ENCODE data around the gene LITAFD. TPM values are rescaled to one million over a fixed set of nuclear protein-coding genes. Genes with fewer than 3 reads are reported as not detected.
"Not testable (repeated sequence)": the region's sequence is repeated elsewhere in the genome, so short reads cannot be mapped to it uniquely, and the experiment has no call there.

Gene LITAFD
- total RNA-seq, 1 experiment from 2014 or later = not detected

DNA sequence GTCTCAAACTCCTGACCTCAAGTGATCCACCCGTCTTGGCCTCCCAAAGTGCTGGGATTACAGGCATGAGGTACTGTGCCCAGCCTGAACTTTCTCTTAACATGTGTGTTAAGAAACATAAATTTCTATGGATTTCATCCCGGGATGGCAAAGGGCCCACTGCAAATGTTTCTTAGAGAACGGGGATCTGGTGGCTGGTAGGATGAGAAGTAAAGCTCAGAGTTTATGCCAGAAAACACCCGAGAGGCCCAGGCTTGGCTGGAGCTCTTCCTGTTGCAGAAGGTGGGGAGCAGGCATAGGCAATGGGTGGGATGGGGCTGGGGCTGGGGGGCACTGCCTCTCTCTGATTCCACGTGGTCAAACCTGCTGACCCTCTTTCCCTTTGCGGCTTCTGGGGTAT lies 7.8 kb upstream of the LITAFD start:
- POLR2A ChIA-PET (ENCODE audit: unreplicated experiment) = no interaction called here
- H3K9me2 ChIP-seq (replicated peaks; ENCODE audit: low read length) = no peaks in the 10 kb centered on the region
- H3K4me3 ChIP-seq (ENCODE audit: low read length) = no peak overlapping the region
- H3K79me2 ChIP-seq (ENCODE audit: low read length) = no peaks in the 10 kb centered on the region
- intact Hi-C loops (cut with micrococcal nuclease) = no loop called here
- peaks cover 28% of the 10 kb centered on the region for H3K4me1 ChIP-seq (ENCODE audit: insufficient read depth, low read length)
- no peak overlapping the region for H2AFZ ChIP-seq (ENCODE audit: low read length)
- H3K9me3 ChIP-seq (ENCODE audit: low read length) = no peaks in the 10 kb centered on the region
- ATAC-seq (no peak), DNase-seq (no peak)
- no peaks in the 10 kb centered on the region for H3K27me3 ChIP-seq (ENCODE audit: low read length)
- H3K36me3 ChIP-seq (ENCODE audit: low read depth, low read length) = no peaks in the 10 kb centered on the region
- BruUV-seq (replicated peaks) = no TSS peak
- TF ChIP-seq, protein P1, sequence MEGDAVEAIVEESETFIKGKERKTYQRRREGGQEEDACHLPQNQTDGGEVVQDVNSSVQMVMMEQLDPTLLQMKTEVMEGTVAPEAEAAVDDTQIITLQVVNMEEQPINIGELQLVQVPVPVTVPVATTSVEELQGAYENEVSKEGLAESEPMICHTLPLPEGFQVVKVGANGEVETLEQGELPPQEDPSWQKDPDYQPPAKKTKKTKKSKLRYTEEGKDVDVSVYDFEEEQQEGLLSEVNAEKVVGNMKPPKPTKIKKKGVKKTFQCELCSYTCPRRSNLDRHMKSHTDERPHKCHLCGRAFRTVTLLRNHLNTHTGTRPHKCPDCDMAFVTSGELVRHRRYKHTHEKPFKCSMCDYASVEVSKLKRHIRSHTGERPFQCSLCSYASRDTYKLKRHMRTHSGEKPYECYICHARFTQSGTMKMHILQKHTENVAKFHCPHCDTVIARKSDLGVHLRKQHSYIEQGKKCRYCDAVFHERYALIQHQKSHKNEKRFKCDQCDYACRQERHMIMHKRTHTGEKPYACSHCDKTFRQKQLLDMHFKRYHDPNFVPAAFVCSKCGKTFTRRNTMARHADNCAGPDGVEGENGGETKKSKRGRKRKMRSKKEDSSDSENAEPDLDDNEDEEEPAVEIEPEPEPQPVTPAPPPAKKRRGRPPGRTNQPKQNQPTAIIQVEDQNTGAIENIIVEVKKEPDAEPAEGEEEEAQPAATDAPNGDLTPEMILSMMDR (conservative IDR thresholded peaks at IDR 0.05; ENCODE audit: low read depth, low read length) = no peak
- TF ChIP-seq EZH2phosphoT487 (IDR thresholded peaks at IDR 0.05; ENCODE audit: borderline replicate concordance, low read length) (no peak), EZH2 (IDR thresholded peaks at IDR 0.05; ENCODE audit: low read length, unreplicated experiment) (no peak)
- H3K27ac ChIP-seq (ENCODE audit: low read length) = no peak overlapping the region
- no peaks in the 10 kb centered on the region for H4K20me1 ChIP-seq (ENCODE audit: low read length)
- no peak overlapping the region for H3K4me2 ChIP-seq (ENCODE audit: low read length)
- peaks cover 5% of the 10 kb centered on the region for H3F3A ChIP-seq (ENCODE audit: low read length, unreplicated experiment)
- H3K9ac ChIP-seq (ENCODE audit: low read length) = no peak overlapping the region
- CTCF ChIA-PET = no interaction called here

DNA sequence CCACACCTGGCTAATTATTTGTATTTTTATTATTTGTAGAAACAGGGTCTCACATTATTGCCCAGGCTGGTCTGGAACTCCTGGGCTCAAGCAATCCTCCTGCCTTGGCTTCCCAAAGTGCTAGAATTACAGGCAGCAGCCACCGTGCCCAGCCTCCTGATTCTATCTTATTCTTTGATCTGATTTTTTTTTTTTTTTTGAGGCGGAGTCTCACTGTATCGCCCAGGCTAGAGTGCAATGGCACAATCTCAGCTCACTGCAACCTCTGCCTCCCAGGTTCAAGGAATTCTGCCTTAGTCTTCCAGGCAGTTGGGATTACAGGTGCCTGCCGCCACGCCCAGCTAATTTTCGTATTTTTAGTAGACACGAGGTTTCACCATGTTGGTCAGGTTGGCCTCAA lies 6.8 kb upstream of the LITAFD start:
- DNase-seq; BruUV-seq (replicated peaks); H3K27me3 ChIP-seq (ENCODE audit: low read length); ATAC-seq; H3F3A ChIP-seq (ENCODE audit: low read length, unreplicated experiment); H3K9ac ChIP-seq (ENCODE audit: low read length); H3K9me3 ChIP-seq (ENCODE audit: low read length); H3K79me2 ChIP-seq (ENCODE audit: low read length); H3K4me3 ChIP-seq (ENCODE audit: low read length); CTCF ChIA-PET; H3K36me3 ChIP-seq (ENCODE audit: low read depth, low read length); H3K9me2 ChIP-seq (replicated peaks; ENCODE audit: low read length); H2AFZ ChIP-seq (ENCODE audit: low read length); intact Hi-C loops (cut with micrococcal nuclease); H4K20me1 ChIP-seq (ENCODE audit: low read length); POLR2A ChIA-PET (ENCODE audit: unreplicated experiment); H3K27ac ChIP-seq (ENCODE audit: low read length); H3K4me2 ChIP-seq (ENCODE audit: low read length): not testable (repeated sequence)
- H3K4me1 ChIP-seq (ENCODE audit: insufficient read depth, low read length) = peaks cover 26% of the 10 kb centered on the region

DNA sequence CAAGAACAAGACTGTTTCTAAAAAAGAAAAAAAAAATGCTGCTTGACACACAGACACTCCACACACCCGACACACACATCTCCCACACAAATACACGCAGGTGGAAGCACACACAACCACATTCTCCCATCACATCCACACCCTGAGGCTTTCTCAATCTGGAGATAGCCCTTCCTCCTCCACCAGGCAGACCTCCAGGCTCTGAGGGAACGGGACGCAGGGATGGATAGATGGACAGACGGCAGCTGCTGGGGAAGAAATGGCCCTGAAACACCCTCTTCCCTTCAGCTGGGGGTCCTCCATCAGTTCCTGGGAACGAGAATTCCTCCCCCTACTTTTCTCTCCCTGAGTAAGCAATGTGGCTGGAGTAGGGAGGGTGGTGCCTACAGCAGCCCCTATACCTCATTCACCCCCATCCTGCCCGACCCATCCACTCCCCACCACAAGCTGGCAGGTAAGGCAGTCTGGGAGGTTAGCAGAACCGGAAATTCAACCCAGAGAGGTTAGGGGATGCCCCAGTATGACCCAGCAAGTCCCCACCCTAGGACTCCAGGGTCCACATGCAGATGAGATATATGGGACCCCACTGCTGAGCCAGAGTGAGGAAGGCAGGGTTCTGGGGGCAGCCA lies 4.1 kb upstream of the LITAFD start:
- Histone ChIP-seq H3K4me3 (ENCODE audit: low read length) (no peak overlapping the region), H3K27ac (ENCODE audit: low read length) (peak overlapping the region; percentile 83), H3K4me2 (ENCODE audit: low read length) (peak overlapping the region; percentile 62), H3K4me1 (ENCODE audit: insufficient read depth, low read length) (peaks cover 16% of the 10 kb centered on the region), H3K79me2 (ENCODE audit: low read length) (no peaks in the 10 kb centered on the region), H3K36me3 (ENCODE audit: low read depth, low read length) (no peaks in the 10 kb centered on the region), H3K9ac (ENCODE audit: low read length) (peak overlapping the region; percentile 34; the same call in 1 of the 2 replicates), H3K9me3 (ENCODE audit: low read length) (no peaks in the 10 kb centered on the region), H3K9me2 (replicated peaks; ENCODE audit: low read length) (no peaks in the 10 kb centered on the region), H3K27me3 (ENCODE audit: low read length) (no peaks in the 10 kb centered on the region), H2AFZ (ENCODE audit: low read length) (0 out of 2 replicates have a peak overlapping the region, but pooled peaks have one; percentile 52), H4K20me1 (ENCODE audit: low read length) (no peaks in the 10 kb centered on the region), H3F3A (ENCODE audit: low read length, unreplicated experiment) (no peaks in the 10 kb centered on the region)
- ChIA-PET CTCF (no interaction called here), POLR2A (ENCODE audit: unreplicated experiment) (no interaction called here)
- DNase-seq = peak; percentile 59
- intact Hi-C loops (cut with micrococcal nuclease) = no loop called here
- BruUV-seq (replicated peaks) = no TSS peak
- no peak for TF ChIP-seq EZH2phosphoT487 (IDR thresholded peaks at IDR 0.05; ENCODE audit: borderline replicate concordance, low read length)
- peak; percentile 36 for ATAC-seq

DNA sequence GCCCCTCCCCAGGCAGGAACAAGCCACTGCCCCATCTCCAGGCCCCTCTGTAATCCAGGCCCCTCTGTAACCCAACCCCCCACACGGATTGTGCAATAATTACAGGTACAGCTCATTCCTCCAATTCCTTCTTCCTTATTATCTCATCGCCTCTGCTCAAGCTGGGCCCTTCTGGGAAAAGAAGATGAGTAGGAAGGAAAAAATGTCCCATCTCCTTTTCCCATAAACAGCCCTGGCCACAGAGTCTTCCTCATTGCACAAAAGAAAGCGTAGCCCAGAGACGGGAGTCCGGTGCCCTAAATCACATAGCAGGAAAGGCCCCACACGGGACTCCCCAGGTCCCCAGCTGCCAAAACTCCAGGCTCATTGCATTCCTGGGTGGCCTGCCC lies 3.6 kb upstream of the LITAFD start:
- peak overlapping the region; percentile 34; the same call in 1 of the 2 replicates for H3K9ac ChIP-seq (ENCODE audit: low read length)
- H2AFZ ChIP-seq (ENCODE audit: low read length) = peak overlapping the region; percentile 52; the same call in 1 of the 2 replicates
- no peaks in the 10 kb centered on the region for H3K79me2 ChIP-seq (ENCODE audit: low read length)
- BruUV-seq (replicated peaks) = no TSS peak
- no peaks in the 10 kb centered on the region for H3K36me3 ChIP-seq (ENCODE audit: low read depth, low read length)
- H4K20me1 ChIP-seq (ENCODE audit: low read length) = no peaks in the 10 kb centered on the region
- no peaks in the 10 kb centered on the region for H3K27me3 ChIP-seq (ENCODE audit: low read length)
- TF ChIP-seq, protein P1 (conservative IDR thresholded peaks at IDR 0.05; ENCODE audit: low read depth, low read length) = no peak
- no peak for TF ChIP-seq EZH2 (IDR thresholded peaks at IDR 0.05; ENCODE audit: low read length, unreplicated experiment)
- TF ChIP-seq EZH2phosphoT487 (IDR thresholded peaks at IDR 0.05; ENCODE audit: borderline replicate concordance, low read length) = no peak
- peak; percentile 77 for DNase-seq
- peak overlapping the region; percentile 62 for H3K4me2 ChIP-seq (ENCODE audit: low read length)
- H3K27ac ChIP-seq (ENCODE audit: low read length) = peak overlapping the region; percentile 83
- H3F3A ChIP-seq (ENCODE audit: low read length, unreplicated experiment) = no peaks in the 10 kb centered on the region
- CTCF ChIA-PET = no interaction called here
- intact Hi-C loops (cut with micrococcal nuclease) = no loop called here
- H3K9me2 ChIP-seq (replicated peaks; ENCODE audit: low read length) = no peaks in the 10 kb centered on the region
- peak; percentile 65 for ATAC-seq
- peaks cover 16% of the 10 kb centered on the region for H3K4me1 ChIP-seq (ENCODE audit: insufficient read depth, low read length)
- POLR2A ChIA-PET (ENCODE audit: unreplicated experiment) = no interaction called here
- no peaks in the 10 kb centered on the region for H3K9me3 ChIP-seq (ENCODE audit: low read length)
- H3K4me3 ChIP-seq (ENCODE audit: low read length) = peak overlapping the region; percentile 33; the same call in 1 of the 2 replicates

Measured in PC-3 (cell line).